GM19452 (cell line): ENCODE data around the gene CAPNS2.

Source experiments
- ATAC-seq: cut with Tn5 transposase; IDR thresholded peaks from one replicate; pipeline ENCODE4 v1.9.1; 2021; ENCODE audit not compliant: unreplicated experiment

Gene CAPNS2

GRCh38 chr16:55566432-55567175 is at the start of gene CAPNS2:
Gene CAPNS2, plus strand, starts transcription at chr16:55566684. Its CDS starts 73 bp downstream, at chr16:55566757.
- no peak for ATAC-seq

GRCh38 chr16:55521792-55522191 is 44.7 kb upstream of the CAPNS2 start:
- ATAC-seq: no peak

DNA sequence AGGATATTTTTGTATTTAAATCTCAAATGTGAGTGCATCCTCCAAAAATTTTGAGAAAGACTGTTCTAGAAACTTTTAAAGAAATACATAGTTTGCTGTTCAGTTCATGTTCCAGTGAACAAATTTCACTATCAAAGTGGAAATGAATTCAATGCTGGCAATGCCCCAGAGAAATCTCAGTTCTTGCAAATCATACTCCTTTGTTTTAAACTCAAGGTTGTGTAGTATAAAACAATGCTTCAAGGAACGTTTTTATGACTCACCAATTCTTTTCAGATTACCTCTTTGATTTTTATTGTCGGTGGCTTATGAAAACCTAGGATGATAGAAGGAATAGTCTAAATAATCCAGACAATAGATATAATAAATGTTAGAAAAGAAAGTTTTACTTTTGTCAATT is 40.0 kb upstream of the CAPNS2 start:
- ATAC-seq: no peak

DNA sequence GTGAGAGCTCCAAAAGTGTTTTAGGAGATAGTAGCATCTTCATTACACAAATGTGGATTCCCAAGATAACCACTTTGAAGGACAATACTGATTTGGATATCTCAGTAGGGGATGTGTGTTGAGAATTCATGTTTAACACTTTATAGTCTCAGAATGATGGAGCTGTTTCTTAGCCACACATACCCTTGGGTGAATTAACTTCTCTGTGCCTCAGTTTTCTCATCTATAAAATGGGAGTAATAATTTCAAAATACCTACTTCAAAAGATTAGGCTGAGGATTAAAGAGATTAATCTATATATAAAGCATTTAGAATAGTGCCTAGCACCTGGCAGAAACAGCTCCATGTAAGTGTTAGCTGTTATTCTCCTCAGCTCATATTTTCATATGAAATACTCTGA is 38.6 kb upstream of the CAPNS2 start:
- ATAC-seq: no peak

GRCh38 chr16:55529018-55529417 is 37.5 kb upstream of the CAPNS2 start:
- no peak for ATAC-seq

DNA sequence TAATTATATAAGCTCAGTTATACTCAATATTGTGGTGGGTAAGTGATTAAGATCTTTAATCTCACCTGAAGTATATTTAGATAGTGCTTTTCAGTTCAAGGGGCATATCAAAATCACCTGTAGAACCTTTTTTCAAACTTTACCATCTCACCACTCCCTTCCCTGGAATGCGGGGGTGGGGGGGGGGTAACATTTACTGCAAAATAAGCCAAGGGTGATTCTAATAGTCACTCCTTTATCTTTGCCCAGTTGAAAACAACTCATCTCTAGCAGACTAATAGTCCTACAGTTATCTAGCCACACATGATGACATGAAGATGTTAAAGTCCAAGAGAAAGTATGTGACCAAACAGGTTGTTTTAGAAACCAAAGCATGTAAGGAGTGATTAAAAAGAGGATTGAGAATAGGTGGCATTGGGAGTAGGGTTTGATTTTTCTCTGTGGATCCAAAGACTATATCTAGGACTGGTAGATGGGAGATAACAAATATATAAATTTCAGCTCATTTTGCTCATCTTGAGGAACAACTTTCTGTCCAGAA is 36.1 kb upstream of the CAPNS2 start:
- no peak for ATAC-seq

DNA sequence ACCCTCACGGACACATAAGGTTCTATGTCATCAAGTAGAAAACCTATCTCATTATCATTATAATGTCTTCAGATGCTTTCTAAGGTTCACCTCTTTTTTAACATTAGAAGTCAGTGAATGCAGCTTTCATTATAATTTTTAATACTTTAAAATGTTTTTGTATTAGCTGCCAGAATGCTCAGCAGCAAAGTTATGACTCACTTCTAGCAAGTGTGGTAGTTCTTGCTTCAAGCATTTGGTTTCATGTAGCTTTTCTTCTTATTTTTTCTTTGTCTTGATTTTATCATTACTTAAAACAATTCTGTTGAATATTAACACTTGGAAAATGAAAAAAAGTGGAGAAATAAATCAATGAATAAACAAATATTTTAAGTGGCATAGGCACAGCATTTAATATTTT is 34.3 kb upstream of the CAPNS2 start:
- ATAC-seq: no peak

- ATAC-seq: no peak
Measured at GRCh38 chr16:55534756-55535155, 31.7 kb upstream of the CAPNS2 start.

DNA sequence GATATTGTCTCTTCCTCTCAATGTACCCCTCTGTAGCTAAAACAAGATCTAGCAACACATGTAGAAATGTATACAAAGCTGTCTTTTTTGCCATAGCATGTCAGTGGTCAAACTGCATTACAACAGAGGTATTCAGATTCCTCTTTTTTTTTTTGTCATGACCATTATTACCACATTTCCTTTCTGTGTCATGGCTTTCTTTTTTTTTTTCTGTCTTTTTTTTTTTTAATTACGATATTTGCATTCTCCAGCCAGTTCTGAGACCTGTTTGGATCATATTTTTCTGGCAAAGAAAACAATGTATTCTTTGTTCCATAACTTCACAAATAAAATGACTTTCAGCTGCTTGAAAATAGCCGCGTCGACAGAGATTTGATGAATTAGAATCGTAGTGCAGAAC is 27.4 kb upstream of the CAPNS2 start:
- ATAC-seq: no peak

- ATAC-seq: no peak
Measured at GRCh38 chr16:55539488-55539887, 27.0 kb upstream of the CAPNS2 start.

DNA sequence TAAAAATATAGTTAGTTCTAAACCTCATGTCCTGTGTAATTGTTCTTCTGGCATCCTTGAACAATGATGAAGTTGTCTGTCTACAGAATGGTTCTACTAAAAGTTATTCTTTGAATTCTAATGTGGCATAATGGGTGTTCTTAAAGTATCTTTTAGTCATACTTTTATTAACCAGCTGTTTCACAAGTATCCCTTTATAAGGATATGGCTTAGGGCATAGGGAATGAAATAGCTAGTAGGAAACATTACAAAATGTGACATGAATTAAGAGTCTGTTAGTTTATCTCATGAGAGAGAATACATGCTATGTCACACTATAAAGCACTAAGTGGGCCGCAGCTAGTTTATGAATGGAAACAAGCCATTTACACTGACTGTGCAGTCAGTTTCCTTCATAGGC is 26.3 kb upstream of the CAPNS2 start:
- ATAC-seq: no peak

GRCh38 chr16:55542459-55543082 is 23.9 kb upstream of the CAPNS2 start:
- ATAC-seq: no peak

GRCh38 chr16:55543472-55543871 is 23.0 kb upstream of the CAPNS2 start:
- no peak for ATAC-seq

GRCh38 chr16:55552621-55553020 is 13.9 kb upstream of the CAPNS2 start:
- no peak for ATAC-seq

GRCh38 chr16:55555436-55555835 is 11.0 kb upstream of the CAPNS2 start:
- no peak for ATAC-seq

GRCh38 chr16:55557186-55557585 is 9.3 kb upstream of the CAPNS2 start:
- no peak for ATAC-seq

DNA sequence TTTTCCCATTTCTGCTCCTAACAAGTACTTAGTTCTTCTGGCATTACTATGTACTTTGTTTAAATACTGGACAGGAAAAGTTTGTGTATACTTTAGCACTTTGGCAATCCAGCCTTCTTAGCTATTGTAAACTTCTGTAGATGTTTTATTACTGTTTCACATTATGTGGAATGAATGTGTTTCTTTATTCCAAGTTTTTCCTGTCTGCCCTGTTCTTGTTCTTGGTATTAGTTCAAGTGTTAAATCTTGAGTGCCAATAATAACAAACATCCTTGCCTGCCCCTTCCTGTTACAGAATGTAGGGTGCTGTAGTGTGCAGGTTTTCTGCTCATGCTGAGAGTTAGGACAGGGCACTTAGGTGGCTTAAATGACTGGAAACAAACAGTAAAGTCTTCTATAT is 7.3 kb upstream of the CAPNS2 start:
- ATAC-seq: no peak

- ATAC-seq: no peak
Measured at GRCh38 chr16:55559933-55560516, 6.5 kb upstream of the CAPNS2 start.

DNA sequence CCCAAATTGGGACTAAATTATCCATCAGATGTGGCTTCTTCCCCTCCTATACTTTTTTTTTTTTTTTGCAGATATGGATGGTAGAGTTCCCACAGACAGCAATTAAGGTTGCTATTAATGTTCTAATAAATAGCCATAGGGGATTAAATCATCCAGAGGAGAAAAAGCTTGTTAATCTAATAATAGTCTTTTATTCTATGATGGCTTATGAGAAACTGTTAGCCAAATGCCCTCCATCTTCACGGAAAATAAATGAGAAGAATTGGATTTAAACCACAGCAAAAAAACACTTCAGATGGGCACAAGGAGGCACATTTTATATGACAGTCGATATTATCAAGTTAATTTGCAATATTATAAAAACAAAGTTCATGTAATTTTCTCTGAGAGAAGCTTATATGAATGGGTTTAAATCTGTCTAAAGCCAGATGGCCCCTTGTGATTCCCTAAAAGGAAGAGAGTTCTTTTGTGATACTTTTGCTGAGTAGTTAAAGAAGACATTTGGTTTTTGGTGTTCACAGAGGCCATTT is 5.1 kb upstream of the CAPNS2 start:
- ATAC-seq: no peak

DNA sequence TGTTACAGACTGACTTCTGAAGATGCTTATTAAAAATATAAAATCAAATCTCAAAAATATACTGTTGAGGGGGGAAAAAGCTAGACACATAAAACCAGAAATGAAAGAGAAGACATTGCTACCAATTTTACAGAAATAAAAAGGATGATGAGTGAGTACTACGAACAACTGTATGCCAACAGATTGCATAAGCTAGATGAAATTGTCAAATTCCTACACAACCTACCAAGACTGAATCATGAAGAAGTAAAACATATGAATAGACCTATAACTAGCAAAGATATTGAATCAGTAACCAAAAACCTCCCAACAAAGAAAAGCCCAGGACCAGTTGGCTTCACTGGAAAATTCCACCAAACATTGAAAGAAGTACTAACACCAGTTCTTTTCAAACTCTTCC is 3.5 kb upstream of the CAPNS2 start:
- no peak for ATAC-seq

GRCh38 chr16:55563797-55564196 is 2.7 kb upstream of the CAPNS2 start:
- ATAC-seq: no peak

DNA sequence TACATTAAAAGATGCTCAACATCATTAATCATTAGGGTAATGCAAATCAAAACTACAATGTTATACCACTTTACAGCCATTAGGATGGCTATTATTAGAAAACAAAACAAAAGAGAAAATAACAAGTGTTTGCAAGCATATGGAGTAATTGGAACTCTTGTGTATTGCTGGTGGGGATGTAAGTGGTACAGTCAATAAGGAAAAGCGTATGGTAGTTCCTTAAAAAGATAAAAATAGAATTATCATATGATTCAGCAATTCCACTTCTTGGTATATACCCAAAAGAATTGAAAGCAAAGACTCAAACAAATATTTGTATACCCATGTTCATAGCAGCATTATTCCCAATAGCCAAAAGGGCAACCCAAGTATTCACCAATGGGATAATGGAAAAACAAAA is 1.4 kb upstream of the CAPNS2 start:
- no peak for ATAC-seq
